Vagina (tissue), 2 donors: Measurements from ENCODE around the gene NKAIN2.

Source experiments
- CTCF ChIP-seq, 3 experiments: fragments of 450-650 bp in 2 of 3; fragments of 200-600 bp in 1 of 3; sonication (generic) in 1 of 3; IDR thresholded peaks; one replicate each; pipeline ENCODE4 v1.5.1; 2017 to 2019; ENCODE audit warnings: antibody characterized with exemption in 3 of 3, mild to moderate bottlenecking in 2 of 3, moderate library complexity in 2 of 3
- POLR2AphosphoS5 ChIP-seq, 2 donors: sonication (generic); formaldehyde crosslinking; IDR thresholded peaks; one replicate each; pipeline ENCODE4 v1.9.0; 2017; ENCODE audit warnings: antibody characterized with exemption in 2 of 2, mild to moderate bottlenecking in 2 of 2, low read depth in 1 of 2; ENCODE audit not compliant: insufficient read depth in 1 of 2

GRCh38 chr6:124866040-124866439 lies 1062.4 kb downstream of the NKAIN2 start:
- TF ChIP-seq CTCF (IDR thresholded peaks at IDR 0.05), result no peak
- TF ChIP-seq POLR2AphosphoS5 (IDR thresholded peaks at IDR 0.05; ENCODE audit: insufficient read depth in 1 of 2, low read depth in 1 of 2), result no peak
